Panc1 (cell line): ENCODE results near the gene SPAG4. TPM values are rescaled to one million over a fixed set of nuclear protein-coding genes. Genes with fewer than 3 reads are reported as not detected.

Source experiments
- ATAC-seq: fragments of 200-7000 bp; cut with Tn5 transposase; 2 replicates; pipeline ENCODE4 v1.9.1; 2020; ENCODE audit warnings: mild to moderate bottlenecking, moderate library complexity
- BruUV-seq: library from RNA; stranded (reverse); fragments of 400-500 nt; replicated peaks from 2 replicates; lab custom pipeline; 2021; lab: Mats Ljungman, UMichigan
- CTCF ChIA-PET: fragments of 300-600 bp; sonication (Branson Sonifier 250); formaldehyde crosslinking; loops from one replicate; lab custom pipeline; 2022; ENCODE audit warnings: antibody characterized with exemption; lab: Charles Lee
- POLR2A ChIA-PET: fragments of 300-600 bp; sonication (Branson Sonifier 250); formaldehyde crosslinking; loops from one replicate; lab custom pipeline; 2022; ENCODE audit warnings: antibody characterized with exemption; lab: Charles Lee
- DNase-seq: peaks from one replicate; pipeline ENCODE4 v3.0.0-alpha.2; 2010; ENCODE audit warnings: low read depth, low spot score
- H3K27ac ChIP-seq: 2 replicates; pipeline ENCODE4 v1.5.1; 2011; ENCODE audit warnings: mild to moderate bottlenecking, low read length, inconsistent platforms
- H3K27me3 ChIP-seq: fragments of 200-500 bp; sonication (Bioruptor generic); 2 replicates; pipeline ENCODE4 v1.6.0; 2014; ENCODE audit warnings: low read length, inconsistent platforms; ENCODE audit not compliant: control insufficient read depth, insufficient read depth
- H3K36me3 ChIP-seq: fragments of 200-500 bp; sonication (Bioruptor generic); 2 replicates; pipeline ENCODE4 v1.5.1; 2014; ENCODE audit warnings: inconsistent platforms, mild to moderate bottlenecking, low read length, moderate library complexity; ENCODE audit not compliant: control insufficient read depth, insufficient read depth
- H3K4me1 ChIP-seq: 2 replicates; pipeline ENCODE4 v1.5.1; 2011; ENCODE audit warnings: inconsistent platforms, mild to moderate bottlenecking, low read length, moderate library complexity; ENCODE audit not compliant: control insufficient read depth, insufficient read depth
- H3K4me3 ChIP-seq, 2 experiments: 2 replicates each; pipeline ENCODE4 v1.5.1; 2011 to 2012; ENCODE audit warnings: low read depth in 2 of 2, low read length in 2 of 2, mild to moderate bottlenecking in 2 of 2, inconsistent platforms in 1 of 2, moderate library complexity in 1 of 2
- H3K9me3 ChIP-seq: fragments of 200-500 bp; sonication (Bioruptor generic); 2 replicates; pipeline ENCODE4 v1.5.1; 2014; ENCODE audit warnings: low read depth, mild to moderate bottlenecking, inconsistent platforms, low read length, moderate library complexity; ENCODE audit not compliant: control insufficient read depth, insufficient read depth
- POLR2AphosphoS5 ChIP-seq: IDR thresholded peaks from 2 replicates; pipeline ENCODE4 v1.6.1; 2012; ENCODE audit warnings: mild to moderate bottlenecking, low read depth, low read length, moderate library complexity
- SIN3A ChIP-seq: IDR thresholded peaks from 2 replicates; pipeline ENCODE4 v1.6.1; 2012; ENCODE audit warnings: low read depth, mild to moderate bottlenecking, low read length, moderate library complexity, borderline replicate concordance; ENCODE audit not compliant: insufficient read depth
- TCF7L2 ChIP-seq: IDR thresholded peaks from 2 replicates; pipeline ENCODE4 v1.6.1; 2011; ENCODE audit warnings: mild to moderate bottlenecking, low read depth, low read length, inconsistent platforms
- in situ Hi-C: cut with HindIII; loops from 2 replicates; pipeline ENCODE4 v1.10.0; 2016; ENCODE audit warnings: low sequenced_read_pairs, low pct_unique_long_range_greater_than_20kb
- intact Hi-C: fragments of 100-400 bp; cut with micrococcal nuclease; formaldehyde crosslinking; loops from one replicate; pipeline ENCODE4 v1.10.0; 2022; ENCODE audit not compliant: unreplicated experiment
- total RNA-seq: library from RNA; stranded (reverse); gene quantifications from one replicate; pipeline ENCODE4 v1.2.1, GENCODE V29; 2021; ENCODE audit not compliant: unreplicated experiment
- TF ChIP-seq, protein P1 (sequence below): fragments of 450-650 bp; IDR thresholded peaks from 2 replicates; pipeline ENCODE4 v1.5.1; 2017; ENCODE audit warnings: mild to moderate bottlenecking
- TF ChIP-seq, protein P2 (sequence below), 2 experiments: IDR thresholded peaks; 2 replicates each; pipeline ENCODE4 v1.6.1; 2011 to 2012; ENCODE audit warnings: low read depth in 2 of 2, control low read depth in 1 of 2, low read length in 1 of 2, mild to moderate bottlenecking in 1 of 2, moderate library complexity in 1 of 2; ENCODE audit not compliant: insufficient read depth in 1 of 2

SPAG4 gene
- total RNA-seq, 1 experiment from 2014 or later: 17.6 TPM

DNA sequence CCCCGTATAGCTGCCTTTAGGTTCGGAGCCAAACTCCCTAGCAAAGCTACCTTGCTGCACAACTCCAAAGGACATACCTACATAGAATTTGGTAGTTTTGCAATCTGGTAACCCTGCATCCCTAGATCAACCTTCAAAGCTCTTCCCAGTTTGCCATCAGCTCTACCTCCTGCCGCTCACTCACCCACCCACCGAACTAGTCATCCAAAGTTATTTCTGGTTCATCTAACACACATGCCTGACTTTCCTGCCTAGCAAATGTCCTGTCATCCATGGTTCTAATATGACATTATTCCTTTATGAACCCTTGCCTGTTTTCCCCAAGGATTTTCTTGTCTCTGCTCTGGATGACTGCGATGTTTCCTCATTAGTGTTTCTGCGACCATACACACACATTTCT lies 21.6 kb downstream of the SPAG4 start:
- ATAC-seq: no peak
- POLR2A ChIA-PET: interaction anchor here (0.5 kb wide), 1 partner anchor 9 kb away, joined by 8 read pairs; no protein-coding TSS in a partner anchor
- intact Hi-C loops: no loop called here

DNA sequence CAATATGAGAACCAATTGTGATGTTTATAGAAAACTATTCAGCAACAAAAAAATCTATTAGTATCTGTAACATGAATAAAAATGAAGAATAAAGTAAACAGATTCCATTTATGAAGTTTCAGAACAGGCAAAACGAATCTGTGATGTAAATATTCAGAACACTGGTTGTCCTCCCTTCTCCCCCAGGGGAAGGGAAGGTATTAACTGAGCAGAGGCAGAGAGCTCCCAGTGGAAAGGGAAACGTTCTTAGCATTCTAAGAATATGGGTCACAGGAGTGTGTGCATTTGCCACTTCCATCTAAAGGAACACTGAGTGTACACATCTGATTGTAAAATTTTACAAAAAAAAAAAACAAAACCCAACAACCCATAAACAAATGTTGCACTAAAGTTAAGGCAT lies 23.1 kb downstream of the SPAG4 start:
- ATAC-seq: no peak

More for the DNA sequence above, 21.6 kb downstream of the SPAG4 start:
- H3K36me3 ChIP-seq: no peaks in the 10 kb centered on the region
- no peaks in the 10 kb centered on the region for H3K27me3 ChIP-seq
- TF ChIP-seq TCF7L2: no peak
- TF ChIP-seq, protein P1, sequence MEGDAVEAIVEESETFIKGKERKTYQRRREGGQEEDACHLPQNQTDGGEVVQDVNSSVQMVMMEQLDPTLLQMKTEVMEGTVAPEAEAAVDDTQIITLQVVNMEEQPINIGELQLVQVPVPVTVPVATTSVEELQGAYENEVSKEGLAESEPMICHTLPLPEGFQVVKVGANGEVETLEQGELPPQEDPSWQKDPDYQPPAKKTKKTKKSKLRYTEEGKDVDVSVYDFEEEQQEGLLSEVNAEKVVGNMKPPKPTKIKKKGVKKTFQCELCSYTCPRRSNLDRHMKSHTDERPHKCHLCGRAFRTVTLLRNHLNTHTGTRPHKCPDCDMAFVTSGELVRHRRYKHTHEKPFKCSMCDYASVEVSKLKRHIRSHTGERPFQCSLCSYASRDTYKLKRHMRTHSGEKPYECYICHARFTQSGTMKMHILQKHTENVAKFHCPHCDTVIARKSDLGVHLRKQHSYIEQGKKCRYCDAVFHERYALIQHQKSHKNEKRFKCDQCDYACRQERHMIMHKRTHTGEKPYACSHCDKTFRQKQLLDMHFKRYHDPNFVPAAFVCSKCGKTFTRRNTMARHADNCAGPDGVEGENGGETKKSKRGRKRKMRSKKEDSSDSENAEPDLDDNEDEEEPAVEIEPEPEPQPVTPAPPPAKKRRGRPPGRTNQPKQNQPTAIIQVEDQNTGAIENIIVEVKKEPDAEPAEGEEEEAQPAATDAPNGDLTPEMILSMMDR: no peak
- TF ChIP-seq SIN3A: no peak
- no peak for TF ChIP-seq POLR2AphosphoS5
- TF ChIP-seq, protein P2, sequence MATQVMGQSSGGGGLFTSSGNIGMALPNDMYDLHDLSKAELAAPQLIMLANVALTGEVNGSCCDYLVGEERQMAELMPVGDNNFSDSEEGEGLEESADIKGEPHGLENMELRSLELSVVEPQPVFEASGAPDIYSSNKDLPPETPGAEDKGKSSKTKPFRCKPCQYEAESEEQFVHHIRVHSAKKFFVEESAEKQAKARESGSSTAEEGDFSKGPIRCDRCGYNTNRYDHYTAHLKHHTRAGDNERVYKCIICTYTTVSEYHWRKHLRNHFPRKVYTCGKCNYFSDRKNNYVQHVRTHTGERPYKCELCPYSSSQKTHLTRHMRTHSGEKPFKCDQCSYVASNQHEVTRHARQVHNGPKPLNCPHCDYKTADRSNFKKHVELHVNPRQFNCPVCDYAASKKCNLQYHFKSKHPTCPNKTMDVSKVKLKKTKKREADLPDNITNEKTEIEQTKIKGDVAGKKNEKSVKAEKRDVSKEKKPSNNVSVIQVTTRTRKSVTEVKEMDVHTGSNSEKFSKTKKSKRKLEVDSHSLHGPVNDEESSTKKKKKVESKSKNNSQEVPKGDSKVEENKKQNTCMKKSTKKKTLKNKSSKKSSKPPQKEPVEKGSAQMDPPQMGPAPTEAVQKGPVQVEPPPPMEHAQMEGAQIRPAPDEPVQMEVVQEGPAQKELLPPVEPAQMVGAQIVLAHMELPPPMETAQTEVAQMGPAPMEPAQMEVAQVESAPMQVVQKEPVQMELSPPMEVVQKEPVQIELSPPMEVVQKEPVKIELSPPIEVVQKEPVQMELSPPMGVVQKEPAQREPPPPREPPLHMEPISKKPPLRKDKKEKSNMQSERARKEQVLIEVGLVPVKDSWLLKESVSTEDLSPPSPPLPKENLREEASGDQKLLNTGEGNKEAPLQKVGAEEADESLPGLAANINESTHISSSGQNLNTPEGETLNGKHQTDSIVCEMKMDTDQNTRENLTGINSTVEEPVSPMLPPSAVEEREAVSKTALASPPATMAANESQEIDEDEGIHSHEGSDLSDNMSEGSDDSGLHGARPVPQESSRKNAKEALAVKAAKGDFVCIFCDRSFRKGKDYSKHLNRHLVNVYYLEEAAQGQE (IDR thresholded peaks at IDR 0.05; ENCODE audit: insufficient read depth in 1 of 2, low read depth in 2 of 2, low read length in 1 of 2): no peak
- H3K9me3 ChIP-seq: no peaks in the 10 kb centered on the region
- no peak for DNase-seq
- no peak overlapping the region for H3K27ac ChIP-seq
- CTCF ChIA-PET: no interaction called here
- no peak overlapping the region for H3K4me3 ChIP-seq
- H3K4me1 ChIP-seq: no peaks in the 10 kb centered on the region
- in situ Hi-C loops: no loop called here
- no TSS peak for BruUV-seq

More for the DNA sequence above, 23.1 kb downstream of the SPAG4 start:
- POLR2A ChIA-PET: no interaction called here
- Histone ChIP-seq H3K4me3 (no peak overlapping the region), H3K9me3 (no peaks in the 10 kb centered on the region), H3K27ac (no peak overlapping the region), H3K27me3 (no peaks in the 10 kb centered on the region), H3K36me3 (no peaks in the 10 kb centered on the region), H3K4me1 (no peaks in the 10 kb centered on the region)
- intact Hi-C loops (no loop called here), in situ Hi-C loops (no loop called here)
- CTCF ChIA-PET: no interaction called here
- BruUV-seq: no TSS peak
- TF ChIP-seq, protein P1: no peak
- TF ChIP-seq POLR2AphosphoS5 (no peak), SIN3A (no peak), TCF7L2 (no peak)
- TF ChIP-seq, protein P2 (IDR thresholded peaks at IDR 0.05; ENCODE audit: insufficient read depth in 1 of 2, low read depth in 2 of 2, low read length in 1 of 2): no peak
- no peak for DNase-seq
